Limb (tissue), 2 donors: ENCODE data around the gene FAM222A.

Experiments
- DNase-seq, 2 donors: peaks; one replicate each; pipeline ENCODE4 v3.0.0-alpha.2; 2016; ENCODE audit errors: extremely low spot score in 2 of 2

The FAM222A gene

DNA sequence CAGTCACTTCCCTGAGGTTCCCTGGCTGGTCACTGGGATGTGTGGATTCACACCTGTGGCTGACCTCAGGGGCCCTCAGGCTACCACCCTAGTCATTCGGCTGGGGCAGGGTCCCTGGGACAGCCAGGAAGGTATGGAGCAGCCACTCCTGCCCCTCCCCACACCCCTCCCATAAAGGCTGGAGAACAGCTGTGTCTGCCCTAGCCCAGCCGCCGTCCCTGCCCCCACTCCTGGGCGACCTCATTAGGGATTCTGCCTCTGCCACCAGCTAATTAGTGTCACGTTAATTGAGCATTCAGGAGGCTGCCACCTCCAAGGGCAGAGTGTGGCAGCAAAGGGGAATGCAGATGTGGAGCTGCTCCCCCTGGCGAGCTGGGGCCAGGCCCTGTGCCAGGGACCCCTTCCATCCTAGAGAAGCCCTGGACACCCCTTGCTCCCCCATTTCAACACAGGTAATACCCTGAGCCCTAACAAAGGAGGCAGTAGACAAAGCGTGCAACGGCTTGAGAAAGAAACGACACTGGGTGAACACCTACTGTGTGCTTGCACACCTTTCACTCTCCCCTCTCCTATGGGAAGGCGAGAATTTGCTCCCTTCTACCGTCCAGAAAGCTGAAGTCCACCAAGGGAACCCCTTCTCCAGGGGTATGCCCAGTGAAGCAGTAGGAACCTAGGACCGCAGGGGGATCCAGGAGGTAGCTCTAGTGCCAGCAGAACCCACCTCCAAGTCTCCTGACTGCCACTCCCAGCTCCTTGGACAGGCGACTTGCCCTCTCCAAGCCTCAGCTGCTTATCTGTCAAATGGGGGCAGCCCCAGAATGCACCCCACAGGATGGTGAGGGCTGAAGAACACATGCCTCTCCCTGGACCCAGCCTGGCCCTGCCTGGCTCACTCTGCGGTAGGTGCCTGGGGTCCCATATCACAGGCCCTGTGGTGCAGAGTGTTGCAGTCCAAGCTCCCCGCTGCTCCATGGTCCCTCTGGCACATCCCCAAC lies 45.1 kb downstream of the FAM222A start:
- peak in 1 of 2 donors; percentile 34 for DNase-seq

- no peak for DNase-seq
These were observed 46.0 kb downstream of the FAM222A start for GRCh38 chr12:109759595-109759994.

GRCh38 chr12:109760031-109760929 lies 46.7 kb downstream of the FAM222A start:
- peak in 1 of 2 donors; percentile 28 for DNase-seq

DNA sequence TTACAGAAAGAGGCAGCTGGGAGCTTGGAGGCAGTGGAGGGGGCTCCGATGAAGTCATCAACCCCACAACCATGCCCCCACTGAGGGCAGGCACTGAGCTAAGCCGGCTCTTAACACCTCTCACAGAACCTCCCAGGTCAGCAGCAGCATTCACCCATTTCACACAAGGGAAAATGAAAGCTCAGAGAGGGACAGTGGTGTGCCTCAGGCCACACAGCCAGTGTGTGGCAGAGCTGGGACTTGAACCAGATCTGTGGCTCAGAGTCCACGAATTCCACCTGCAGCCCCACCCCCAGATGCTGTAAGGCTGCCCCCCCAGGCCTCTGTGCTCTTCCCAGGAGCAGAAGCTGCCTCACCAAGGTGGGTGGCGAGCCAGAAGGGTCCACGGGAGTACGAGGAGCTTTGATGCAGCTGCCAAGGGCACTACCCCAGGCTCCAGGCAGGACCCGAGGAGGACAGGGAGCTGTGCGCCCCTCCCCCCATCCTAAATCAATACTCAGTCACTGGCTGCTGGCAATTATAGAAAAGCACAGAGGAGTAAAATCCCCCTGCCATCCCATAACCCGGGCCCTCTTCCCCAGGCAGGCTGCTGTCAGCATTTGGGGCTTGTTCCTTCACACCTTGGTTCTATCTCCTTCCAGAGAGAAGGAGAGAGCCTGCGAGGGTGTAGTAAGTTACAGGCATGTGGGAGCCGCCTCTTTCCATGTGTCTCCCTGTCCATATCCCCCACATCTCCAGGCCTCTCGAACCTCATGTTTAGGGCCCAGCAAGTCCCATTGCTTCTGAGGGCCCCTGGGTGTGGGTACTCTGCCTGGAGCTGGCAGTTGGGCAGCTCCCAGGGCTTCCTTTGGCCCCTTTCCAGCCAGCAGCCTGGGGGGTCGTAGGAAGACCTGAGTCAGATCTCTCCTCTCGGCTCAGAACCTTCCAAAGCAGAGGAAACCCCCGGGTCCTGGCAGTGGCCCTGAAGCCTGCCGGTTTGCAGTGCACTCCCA lies 47.6 kb downstream of the FAM222A start:
- DNase-seq = peak in 1 of 2 donors; percentile 26

- DNase-seq = no peak
These were observed 48.5 kb downstream of the FAM222A start for GRCh38 chr12:109762071-109762672.

- DNase-seq = peak in 1 of 2 donors; percentile 14
These were observed 49.1 kb downstream of the FAM222A start for GRCh38 chr12:109762673-109763191.

GRCh38 chr12:109763201-109763841 lies 49.7 kb downstream of the FAM222A start:
- peak in 1 of 2 donors; percentile 13 for DNase-seq

- no peak for DNase-seq
These were observed 50.5 kb downstream of the FAM222A start for GRCh38 chr12:109764123-109764522.

DNA sequence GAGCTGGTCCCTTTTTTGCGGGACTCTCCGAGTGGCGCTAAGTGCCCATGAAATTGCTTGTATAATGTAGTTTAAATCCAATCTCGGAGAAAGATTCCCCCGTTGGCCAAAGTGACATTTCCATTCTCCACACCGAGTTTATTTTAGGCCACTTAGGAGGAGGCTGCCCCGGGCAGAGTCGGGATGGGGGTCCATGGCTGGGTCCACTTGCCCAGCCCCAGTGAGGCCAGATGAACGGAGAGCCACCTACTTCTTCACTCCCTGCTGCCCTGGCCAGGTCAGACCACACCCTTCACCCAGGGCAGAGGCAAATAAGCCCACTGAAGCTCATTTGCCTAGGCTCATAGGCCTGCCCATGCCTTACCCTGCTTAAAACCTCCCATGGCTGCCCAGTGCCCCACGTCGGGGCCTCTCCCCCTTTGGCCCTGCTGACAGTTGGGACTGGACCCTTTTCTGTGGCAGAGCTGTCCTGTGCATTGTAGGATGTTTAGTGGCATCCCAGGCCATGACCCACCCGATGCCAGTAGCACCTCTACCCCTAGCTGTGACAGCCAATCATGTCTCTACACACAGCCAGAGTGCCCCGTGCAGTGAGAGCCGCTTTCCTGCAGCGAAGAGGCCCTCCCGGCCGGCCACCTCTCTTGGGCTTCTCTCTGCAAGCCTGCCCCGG lies 51.3 kb downstream of the FAM222A start:
- no peak for DNase-seq

DNA sequence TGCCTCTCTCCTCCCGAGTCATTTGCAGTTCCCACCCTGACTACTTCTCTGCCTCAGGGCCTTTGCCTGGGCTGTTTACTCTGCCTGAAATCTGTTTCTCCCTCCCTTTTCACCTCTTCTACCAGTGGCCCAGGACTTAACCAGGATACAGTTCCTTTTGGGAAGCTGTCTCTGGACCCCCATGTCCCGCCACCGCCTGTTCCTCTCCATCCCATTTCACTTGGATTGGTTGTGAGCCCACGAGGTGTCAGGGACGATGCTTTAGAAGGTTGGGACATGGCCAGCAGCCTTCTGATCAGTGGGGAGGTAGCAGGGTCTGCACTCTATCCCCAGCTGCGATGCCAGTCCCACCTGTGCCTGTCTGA lies 51.8 kb downstream of the FAM222A start:
- DNase-seq = peak in 1 of 2 donors; percentile 18

- peak in 1 of 2 donors; percentile 17 for DNase-seq
These were observed 52.7 kb downstream of the FAM222A start for GRCh38 chr12:109766251-109766778.

- peak in 1 of 2 donors; percentile 11 for DNase-seq
These were observed 53.8 kb downstream of the FAM222A start for GRCh38 chr12:109767456-109767855.

- peak in 1 of 2 donors; percentile 12 for DNase-seq
These were observed 54.6 kb downstream of the FAM222A start for GRCh38 chr12:109767991-109768900.

GRCh38 chr12:109768901-109769670 lies 55.5 kb downstream of the FAM222A start:
- DNase-seq = no peak

DNA sequence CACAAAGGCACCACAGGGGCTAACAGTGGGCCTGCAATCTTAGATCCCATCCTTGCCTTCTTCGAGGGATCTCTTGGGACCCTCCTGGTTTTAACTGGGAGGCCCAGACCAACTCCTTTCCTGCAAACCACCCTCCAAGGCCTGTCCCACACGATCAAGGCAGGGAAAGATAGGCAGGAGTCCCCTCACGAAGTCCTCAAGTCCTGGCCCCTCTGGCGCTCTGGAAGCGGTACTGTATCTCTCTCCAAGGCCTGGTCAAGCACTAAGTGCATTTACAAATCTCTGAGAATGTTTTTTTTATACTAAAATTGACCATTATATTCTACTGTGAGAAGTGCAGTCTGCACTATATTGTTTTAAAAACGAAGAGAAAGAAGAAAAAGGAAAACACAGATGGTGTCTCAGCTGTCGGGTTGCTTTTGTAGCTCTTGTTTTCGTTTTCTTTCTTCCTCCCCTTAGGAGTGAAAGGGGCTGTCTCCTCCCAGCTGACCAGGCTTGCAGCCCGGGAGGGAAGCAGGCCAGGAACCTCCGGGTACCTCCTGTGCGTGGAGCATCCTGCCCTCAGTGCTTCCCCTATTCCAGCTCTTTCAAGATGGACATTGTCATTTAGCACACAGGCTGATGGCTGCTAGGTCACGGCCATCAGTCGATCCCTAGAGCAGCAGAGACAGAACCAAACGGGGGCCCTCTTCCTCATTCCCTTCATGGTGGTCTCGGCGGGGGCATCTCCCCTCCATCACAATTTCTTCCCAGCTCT lies 56.7 kb downstream of the FAM222A start:
- no peak for DNase-seq
